Lower leg skin (tissue), 4 donors: ENCODE measurements around the gene PDE9A. TPM values are rescaled to one million over a fixed set of nuclear protein-coding genes. Genes with fewer than 3 reads are reported as not detected.

Experiments used
- DNase-seq, 2 donors: peaks; one replicate each; pipeline ENCODE4 v3.0.0-alpha.2; 2019; ENCODE audit warnings: low spot score in 2 of 2
- H3K4me3 ChIP-seq: fragments of 200-600 bp; sonication (generic); 2 replicates; pipeline ENCODE4 v1.5.1; 2017; ENCODE audit warnings: mild to moderate bottlenecking, low read depth; ENCODE audit not compliant: poor library complexity, severe bottlenecking
- POLR2A ChIP-seq, 2 donors: fragments of 450-650 bp; IDR thresholded peaks; one replicate each; pipeline ENCODE4 v1.6.1; 2016 to 2017; ENCODE audit warnings: antibody characterized with exemption in 2 of 2, mild to moderate bottlenecking in 1 of 2, moderate library complexity in 1 of 2
- whole genome bisulfite sequencing, 2 donors: methylation state at CpG; one replicate each; pipeline ENCODE4 v1.1.5; 2018; 5-methylcytosine and 5-hydroxymethylcytosine counted together
- intact Hi-C: fragments of 100-400 bp; cut with DNase I; formaldehyde crosslinking; loops from one replicate; pipeline ENCODE4 v1.15.0; 2023; ENCODE audit warnings: low total_unique reads
- total RNA-seq, 4 donors: library from RNA; depleted of rRNA; stranded (reverse); fragments of >200 nt; gene quantifications; one replicate each; pipeline ENCODE4 v1.1.0, GENCODE V29; 2016
- TF ChIP-seq, protein P1 (sequence below), 3 donors: fragments of 450-650 bp; IDR thresholded peaks; one replicate each; pipeline ENCODE4 v1.5.1; 2016; ENCODE audit warnings: antibody characterized with exemption in 3 of 3, mild to moderate bottlenecking in 3 of 3, moderate library complexity in 2 of 3

PDE9A gene
- total RNA-seq, 4 donors from 2014 or later: 2.1 to 16.3 (median 9.0) TPM

DNA sequence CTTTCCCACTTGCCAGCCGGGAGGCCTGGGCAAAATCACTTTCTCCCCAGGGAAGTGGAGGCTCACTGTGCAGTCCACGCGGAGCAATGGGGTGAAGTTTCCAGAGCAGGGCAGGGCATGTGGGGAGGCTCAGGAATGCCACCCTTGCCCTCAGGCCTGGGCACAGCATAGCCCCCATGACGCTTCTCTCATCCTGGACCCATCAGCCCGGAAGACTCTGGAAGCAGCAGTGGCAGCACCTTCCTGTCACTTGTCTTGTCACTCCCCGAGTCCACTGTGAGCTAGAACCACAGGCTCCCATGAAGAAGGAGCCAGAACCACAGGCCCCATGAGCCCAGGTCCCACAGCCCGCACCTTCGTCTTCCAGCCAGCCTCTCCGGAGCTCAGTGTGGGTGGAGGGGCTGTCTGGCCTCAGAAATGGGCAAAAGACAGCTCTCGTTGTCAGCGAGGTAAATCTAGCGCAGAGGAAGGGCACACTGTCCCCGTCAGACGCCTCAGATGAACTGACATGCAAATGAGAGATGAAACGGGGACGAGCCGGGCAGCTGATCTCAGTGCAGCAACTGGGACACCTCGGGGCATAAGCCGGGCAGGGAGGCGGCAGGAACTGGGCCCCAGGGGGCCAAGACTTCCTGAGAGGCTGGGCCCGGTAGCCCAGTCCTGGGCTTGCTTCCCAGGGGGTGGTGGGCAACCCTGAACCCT lies 6.1 kb downstream of the PDE9A start:
- TF ChIP-seq, protein P1, sequence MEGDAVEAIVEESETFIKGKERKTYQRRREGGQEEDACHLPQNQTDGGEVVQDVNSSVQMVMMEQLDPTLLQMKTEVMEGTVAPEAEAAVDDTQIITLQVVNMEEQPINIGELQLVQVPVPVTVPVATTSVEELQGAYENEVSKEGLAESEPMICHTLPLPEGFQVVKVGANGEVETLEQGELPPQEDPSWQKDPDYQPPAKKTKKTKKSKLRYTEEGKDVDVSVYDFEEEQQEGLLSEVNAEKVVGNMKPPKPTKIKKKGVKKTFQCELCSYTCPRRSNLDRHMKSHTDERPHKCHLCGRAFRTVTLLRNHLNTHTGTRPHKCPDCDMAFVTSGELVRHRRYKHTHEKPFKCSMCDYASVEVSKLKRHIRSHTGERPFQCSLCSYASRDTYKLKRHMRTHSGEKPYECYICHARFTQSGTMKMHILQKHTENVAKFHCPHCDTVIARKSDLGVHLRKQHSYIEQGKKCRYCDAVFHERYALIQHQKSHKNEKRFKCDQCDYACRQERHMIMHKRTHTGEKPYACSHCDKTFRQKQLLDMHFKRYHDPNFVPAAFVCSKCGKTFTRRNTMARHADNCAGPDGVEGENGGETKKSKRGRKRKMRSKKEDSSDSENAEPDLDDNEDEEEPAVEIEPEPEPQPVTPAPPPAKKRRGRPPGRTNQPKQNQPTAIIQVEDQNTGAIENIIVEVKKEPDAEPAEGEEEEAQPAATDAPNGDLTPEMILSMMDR (IDR thresholded peaks at IDR 0.05): no peak
- TF ChIP-seq POLR2A (IDR thresholded peaks at IDR 0.05): no peak
- no peak for DNase-seq
- intact Hi-C loops: no loop called here
- no peak overlapping the region for H3K4me3 ChIP-seq
- 68 to 71% methylated on average over 20 to 21 of the region's 21 CpGs for WGBS, 2 donors

DNA sequence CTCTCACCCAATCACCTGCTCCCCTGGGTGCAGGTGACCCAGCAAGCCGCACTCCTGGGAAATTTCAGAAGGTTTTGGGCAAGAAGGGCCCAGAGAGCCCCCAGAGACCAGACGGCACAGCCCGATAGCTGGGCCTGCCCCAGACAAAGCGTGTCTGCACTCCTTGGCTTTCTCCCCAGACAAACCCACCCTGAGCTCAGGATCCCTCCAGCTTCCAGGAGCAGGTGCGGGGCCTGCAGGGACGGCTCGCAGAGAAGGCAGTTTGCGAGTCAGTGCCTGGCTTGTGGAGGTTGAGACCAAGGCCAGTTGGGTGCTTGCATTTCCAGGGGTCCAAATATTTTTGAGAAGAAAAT lies 6.7 kb downstream of the PDE9A start:
- intact Hi-C loops: no loop called here
- DNase-seq: no peak
- no peak for TF ChIP-seq POLR2A (IDR thresholded peaks at IDR 0.05)
- TF ChIP-seq, protein P1 (IDR thresholded peaks at IDR 0.05): no peak
- H3K4me3 ChIP-seq: no peak overlapping the region
- 83 to 90% methylated on average over 8 of the region's 8 CpGs for WGBS, 2 donors

DNA sequence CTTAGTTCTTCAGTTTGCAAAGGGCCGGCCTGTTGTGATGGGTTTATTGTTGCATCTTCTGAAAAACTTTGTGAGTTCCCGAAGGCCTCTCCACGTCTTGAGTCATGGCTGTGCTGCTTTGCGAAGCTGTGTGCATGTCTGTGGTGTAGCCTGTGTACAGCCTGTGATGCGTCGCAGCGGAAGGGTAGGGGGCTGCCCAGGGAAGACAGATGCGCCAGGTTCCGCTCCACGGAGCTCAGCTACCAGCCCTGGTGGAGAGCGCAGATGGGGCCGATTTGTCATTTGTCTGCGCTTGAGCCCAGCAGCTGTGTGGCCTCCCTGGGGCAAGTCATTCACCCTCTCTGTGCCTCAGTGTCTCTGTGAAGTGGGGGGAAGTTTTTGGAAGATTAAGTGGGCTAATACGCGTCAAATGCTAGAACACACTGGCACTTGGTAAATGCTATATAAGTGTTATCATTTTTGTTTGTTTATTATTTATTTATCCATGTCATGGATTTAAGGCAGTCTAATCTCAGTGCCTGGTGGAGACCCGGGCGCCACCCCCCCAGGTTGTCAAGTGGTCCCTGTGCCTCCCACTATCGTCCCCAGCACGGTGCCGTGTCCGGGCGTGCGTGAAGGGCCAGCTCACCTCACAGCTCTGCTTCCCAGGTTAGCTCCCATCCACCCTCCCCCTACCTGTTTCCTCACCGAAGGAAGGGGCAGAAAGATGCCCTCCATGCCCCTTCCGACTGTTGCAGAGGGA lies 8.4 kb downstream of the PDE9A start:
- no peak for TF ChIP-seq POLR2A (IDR thresholded peaks at IDR 0.05)
- TF ChIP-seq, protein P1 (IDR thresholded peaks at IDR 0.05): no peak
- intact Hi-C loops: no loop called here
- WGBS, 2 donors: 87 to 89% methylated on average over 25 of the region's 25 CpGs
- no peak for DNase-seq
- H3K4me3 ChIP-seq: no peak overlapping the region

DNA sequence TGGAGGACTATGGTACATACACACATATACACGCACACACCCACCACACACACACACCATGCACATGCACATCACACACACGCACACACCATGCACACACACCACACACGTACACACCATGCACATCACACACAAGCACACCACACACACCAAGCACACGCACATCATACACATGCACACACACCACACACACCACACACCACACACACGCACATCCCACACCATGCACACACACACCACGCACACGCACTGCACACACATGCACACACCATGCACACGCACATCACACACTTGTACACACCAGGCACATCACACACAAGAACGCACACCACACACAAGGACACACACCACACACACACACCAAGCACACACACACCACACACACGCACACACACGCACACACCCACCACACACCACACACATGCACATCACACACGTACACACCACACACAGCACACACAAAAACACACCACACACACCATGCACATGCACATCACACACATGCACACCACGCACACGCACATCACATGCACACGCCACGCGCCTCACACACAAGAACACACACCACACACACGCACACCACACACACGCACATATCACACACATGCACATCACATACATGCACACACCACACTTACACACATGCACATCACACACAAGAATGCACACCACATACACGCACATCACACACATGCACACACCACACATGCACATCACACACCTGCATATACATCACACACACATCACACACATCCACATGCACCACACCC lies 9.2 kb downstream of the PDE9A start:
- no peak for TF ChIP-seq POLR2A (IDR thresholded peaks at IDR 0.05)
- TF ChIP-seq, protein P1 (IDR thresholded peaks at IDR 0.05): no peak
- H3K4me3 ChIP-seq: no peak overlapping the region
- intact Hi-C loops: no loop called here
- no peak for DNase-seq
- 90 to 92% methylated on average over 20 of the region's 20 CpGs for WGBS, 2 donors

DNA sequence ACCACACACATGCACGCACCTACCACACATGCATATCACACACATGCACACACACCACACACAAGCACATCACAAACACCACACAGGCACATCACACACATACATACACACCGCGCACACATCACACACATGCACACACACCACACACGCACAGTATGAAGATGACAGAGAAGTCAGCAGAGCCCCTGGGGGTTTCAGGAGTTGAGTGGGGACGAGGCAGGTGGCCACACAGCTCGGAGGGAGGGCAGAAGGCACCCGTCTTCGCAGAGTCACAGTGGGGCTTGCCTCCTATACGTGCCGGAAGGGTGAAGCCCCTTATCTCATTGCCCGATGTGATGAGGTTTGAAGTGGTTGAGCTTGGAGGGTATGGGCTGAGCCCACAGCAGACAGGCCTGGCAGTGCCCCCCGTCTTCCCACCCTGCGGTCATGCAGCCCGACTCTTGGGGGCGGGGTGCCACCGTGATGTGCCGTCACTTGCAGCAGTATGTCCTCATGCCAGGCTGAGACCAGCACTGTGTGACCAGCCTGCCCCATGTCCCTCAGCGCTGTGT lies 9.9 kb downstream of the PDE9A start:
- H3K4me3 ChIP-seq: no peak overlapping the region
- intact Hi-C loops: no loop called here
- WGBS, 2 donors: 90 to 92% methylated on average over 18 of the region's 18 CpGs
- TF ChIP-seq, protein P1 (IDR thresholded peaks at IDR 0.05): no peak
- no peak for TF ChIP-seq POLR2A (IDR thresholded peaks at IDR 0.05)
- no peak for DNase-seq
